SU-DHL-6 (cell line): ENCODE results near the gene VIPR2.

ENCODE experiments used
- H2AFZ ChIP-seq: fragments of 200-600 bp; sonication (generic); 2 replicates; pipeline ENCODE4 v1.6.1; 2014; ENCODE audit warnings: low read depth, mild to moderate bottlenecking, moderate library complexity, mixed read lengths, antibody characterized with exemption, low read length; ENCODE audit not compliant: severe bottlenecking
- H3F3A ChIP-seq: fragments of 200-600 bp; shearing (Covaris generic); 2 replicates; pipeline ENCODE4 v1.6.0; 2016; ENCODE audit warnings: antibody characterized with exemption, mild to moderate bottlenecking; ENCODE audit not compliant: insufficient read depth
- H3K27ac ChIP-seq: fragments of 200-600 bp; sonication (generic); 2 replicates; pipeline ENCODE4 v1.5.1; 2016; ENCODE audit warnings: low read depth, mild to moderate bottlenecking, low read length, moderate library complexity, mixed read lengths
- H3K27me3 ChIP-seq: fragments of 200-600 bp; sonication (generic), shearing (Covaris generic); 2 replicates; pipeline ENCODE4 v1.6.0; 2014; ENCODE audit warnings: mild to moderate bottlenecking, low read length
- H3K36me3 ChIP-seq: fragments of 200-600 bp; sonication (generic); 2 replicates; pipeline ENCODE4 v1.6.1; 2014; ENCODE audit warnings: mild to moderate bottlenecking, low read length, mixed read lengths
- H3K4me2 ChIP-seq: fragments of 300-600, 200-600 bp; shearing (Covaris generic), sonication (generic); 2 replicates; pipeline ENCODE4 v1.6.0; 2014; ENCODE audit warnings: low read length, low read depth, mild to moderate bottlenecking; ENCODE audit not compliant: poor library complexity, severe bottlenecking
- H3K4me3 ChIP-seq: fragments of 200-600 bp; sonication (generic); 2 replicates; pipeline ENCODE4 v1.5.1; 2014; ENCODE audit warnings: antibody characterized with exemption, low read length, mild to moderate bottlenecking, mixed read lengths; ENCODE audit not compliant: insufficient read depth, poor library complexity, severe bottlenecking
- H3K79me2 ChIP-seq: fragments of 200-600 bp; sonication (generic); 2 replicates; pipeline ENCODE4 v1.6.1; 2014; ENCODE audit warnings: mild to moderate bottlenecking, low read length, moderate library complexity; ENCODE audit not compliant: insufficient read depth
- H3K9ac ChIP-seq: fragments of 200-600 bp; sonication (generic); 2 replicates; pipeline ENCODE4 v1.7.0; 2014; ENCODE audit warnings: mild to moderate bottlenecking, low read length
- H3K9me2 ChIP-seq: fragments of 200-600 bp; sonication (generic); replicated peaks from 2 replicates; pipeline ENCODE4 v1.6.1; 2014; ENCODE audit warnings: low read length; ENCODE audit not compliant: insufficient read depth
- H3K9me3 ChIP-seq: fragments of 200-600 bp; sonication (generic); 2 replicates; pipeline ENCODE4 v1.6.1; 2014; ENCODE audit warnings: low read length, mixed read lengths; ENCODE audit not compliant: insufficient read depth
- H4K20me1 ChIP-seq: fragments of 200-600 bp; sonication (generic); 2 replicates; pipeline ENCODE4 v1.6.1; 2014; ENCODE audit warnings: low read depth, mild to moderate bottlenecking, antibody characterized with exemption, low read length, moderate library complexity, mixed read lengths
- EZH2phosphoT487 ChIP-seq: fragments of 200-600 bp; sonication (generic), shearing (Covaris generic); conservative IDR thresholded peaks from 2 replicates; pipeline ENCODE4 v1.6.1; 2018; ENCODE audit warnings: mild to moderate bottlenecking, antibody characterized with exemption, low read length, moderate library complexity, mixed read lengths
- TF ChIP-seq, protein P1 (sequence below): fragments of 200-600 bp; sonication (generic); IDR thresholded peaks from one replicate; pipeline ENCODE4 v1.5.1; 2017; ENCODE audit warnings: antibody characterized with exemption, mild to moderate bottlenecking, low read length, moderate library complexity; ENCODE audit not compliant: insufficient read depth, poor library complexity, severe bottlenecking

The VIPR2 gene

DNA sequence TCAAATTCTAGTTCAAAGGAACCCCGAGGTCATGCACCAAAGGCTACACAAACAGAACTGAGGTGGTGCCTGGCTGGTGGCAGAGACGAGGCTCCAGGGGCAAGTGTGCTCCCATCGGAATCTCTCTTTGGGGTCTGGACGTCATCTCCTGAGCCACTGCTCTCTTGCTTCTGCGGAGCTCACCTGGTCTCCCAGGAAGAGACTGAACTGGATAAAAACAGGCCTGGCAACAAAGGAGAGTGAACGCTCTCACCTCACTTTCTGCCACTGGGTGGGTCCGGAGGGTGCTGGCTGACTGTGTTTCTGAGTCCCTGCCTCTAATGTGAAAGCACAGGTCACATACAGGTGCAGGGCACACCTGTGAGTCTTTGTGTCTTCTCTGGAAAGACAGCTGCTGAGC lies 22.4 kb downstream of the VIPR2 start:
- TF ChIP-seq, protein P1, sequence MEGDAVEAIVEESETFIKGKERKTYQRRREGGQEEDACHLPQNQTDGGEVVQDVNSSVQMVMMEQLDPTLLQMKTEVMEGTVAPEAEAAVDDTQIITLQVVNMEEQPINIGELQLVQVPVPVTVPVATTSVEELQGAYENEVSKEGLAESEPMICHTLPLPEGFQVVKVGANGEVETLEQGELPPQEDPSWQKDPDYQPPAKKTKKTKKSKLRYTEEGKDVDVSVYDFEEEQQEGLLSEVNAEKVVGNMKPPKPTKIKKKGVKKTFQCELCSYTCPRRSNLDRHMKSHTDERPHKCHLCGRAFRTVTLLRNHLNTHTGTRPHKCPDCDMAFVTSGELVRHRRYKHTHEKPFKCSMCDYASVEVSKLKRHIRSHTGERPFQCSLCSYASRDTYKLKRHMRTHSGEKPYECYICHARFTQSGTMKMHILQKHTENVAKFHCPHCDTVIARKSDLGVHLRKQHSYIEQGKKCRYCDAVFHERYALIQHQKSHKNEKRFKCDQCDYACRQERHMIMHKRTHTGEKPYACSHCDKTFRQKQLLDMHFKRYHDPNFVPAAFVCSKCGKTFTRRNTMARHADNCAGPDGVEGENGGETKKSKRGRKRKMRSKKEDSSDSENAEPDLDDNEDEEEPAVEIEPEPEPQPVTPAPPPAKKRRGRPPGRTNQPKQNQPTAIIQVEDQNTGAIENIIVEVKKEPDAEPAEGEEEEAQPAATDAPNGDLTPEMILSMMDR = no peak
- TF ChIP-seq EZH2phosphoT487 = no peak
- Histone ChIP-seq H3K9me3 (no peaks in the 10 kb centered on the region), H2AFZ (no peak overlapping the region), H3K4me3 (no peak overlapping the region), H3K27ac (no peak overlapping the region), H3K79me2 (no peaks in the 10 kb centered on the region), H4K20me1 (no peaks in the 10 kb centered on the region), H3K4me2 (no peak overlapping the region), H3F3A (no peaks in the 10 kb centered on the region), H3K27me3 (no peaks in the 10 kb centered on the region), H3K9me2 (no peaks in the 10 kb centered on the region), H3K36me3 (no peaks in the 10 kb centered on the region), H3K9ac (no peak overlapping the region)

GRCh38 chr7:159121476-159121875 lies 23.2 kb downstream of the VIPR2 start:
- Histone ChIP-seq H3K9ac (no peak overlapping the region), H3K79me2 (no peaks in the 10 kb centered on the region), H3K4me2 (no peak overlapping the region), H3K27me3 (no peaks in the 10 kb centered on the region), H4K20me1 (no peaks in the 10 kb centered on the region), H3K36me3 (no peaks in the 10 kb centered on the region), H3K27ac (no peak overlapping the region), H3F3A (no peaks in the 10 kb centered on the region), H3K9me3 (no peaks in the 10 kb centered on the region), H3K9me2 (no peaks in the 10 kb centered on the region), H3K4me3 (no peak overlapping the region), H2AFZ (no peak overlapping the region)
- TF ChIP-seq EZH2phosphoT487 = no peak
- TF ChIP-seq, protein P1 = no peak

DNA sequence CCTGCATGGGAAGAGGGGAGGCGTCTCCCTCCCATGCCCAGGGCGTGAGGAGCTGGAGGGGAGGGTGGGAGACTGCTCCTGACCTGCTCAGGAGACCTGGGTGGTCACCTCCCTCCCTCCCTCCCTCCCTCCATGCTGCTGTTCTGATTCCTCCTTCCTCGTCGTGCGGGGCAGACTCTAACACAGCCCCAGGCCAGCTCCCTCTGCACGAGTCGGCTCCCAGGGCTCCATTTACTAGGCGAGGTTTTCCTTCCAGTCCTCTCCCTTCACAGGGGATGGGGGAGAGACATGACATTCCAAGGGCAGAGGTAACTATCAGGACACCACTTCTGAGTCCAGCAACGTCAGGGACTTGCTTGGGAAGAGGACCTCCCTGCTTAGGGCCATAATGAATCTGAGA lies 23.6 kb downstream of the VIPR2 start:
- H3K9ac ChIP-seq = no peak overlapping the region
- H3K9me3 ChIP-seq = no peaks in the 10 kb centered on the region
- no peaks in the 10 kb centered on the region for H3K79me2 ChIP-seq
- no peak overlapping the region for H3K4me2 ChIP-seq
- no peaks in the 10 kb centered on the region for H3K36me3 ChIP-seq
- H3K4me3 ChIP-seq = no peak overlapping the region
- no peaks in the 10 kb centered on the region for H4K20me1 ChIP-seq
- no peak overlapping the region for H3K27ac ChIP-seq
- H3F3A ChIP-seq = no peaks in the 10 kb centered on the region
- no peak overlapping the region for H2AFZ ChIP-seq
- TF ChIP-seq, protein P1 = no peak
- TF ChIP-seq EZH2phosphoT487 = no peak
- no peaks in the 10 kb centered on the region for H3K27me3 ChIP-seq
- no peaks in the 10 kb centered on the region for H3K9me2 ChIP-seq

- Histone ChIP-seq H4K20me1 (no peaks in the 10 kb centered on the region), H3K36me3 (no peaks in the 10 kb centered on the region), H3F3A (no peaks in the 10 kb centered on the region), H3K79me2 (no peaks in the 10 kb centered on the region), H3K9me2 (no peaks in the 10 kb centered on the region), H2AFZ (no peak overlapping the region), H3K4me3 (no peak overlapping the region), H3K4me2 (no peak overlapping the region), H3K27ac (no peak overlapping the region), H3K27me3 (no peaks in the 10 kb centered on the region), H3K9ac (no peak overlapping the region), H3K9me3 (no peaks in the 10 kb centered on the region)
- TF ChIP-seq, protein P1 = no peak
- no peak for TF ChIP-seq EZH2phosphoT487
Observed at GRCh38 chr7:159120540-159120919, 24.1 kb downstream of the VIPR2 start.
